Measurements from ENCODE around the gene ADARB1. TPM values are rescaled to one million over a fixed set of nuclear protein-coding genes. Genes with fewer than 3 reads are reported as not detected.
A peak's percentile ranks its signal among the peaks of the same experiment; 100 is the strongest.

The ADARB1 gene
- total RNA-seq, 2 experiments from 2014 or later, result 32.8 to 37.7 TPM

DNA sequence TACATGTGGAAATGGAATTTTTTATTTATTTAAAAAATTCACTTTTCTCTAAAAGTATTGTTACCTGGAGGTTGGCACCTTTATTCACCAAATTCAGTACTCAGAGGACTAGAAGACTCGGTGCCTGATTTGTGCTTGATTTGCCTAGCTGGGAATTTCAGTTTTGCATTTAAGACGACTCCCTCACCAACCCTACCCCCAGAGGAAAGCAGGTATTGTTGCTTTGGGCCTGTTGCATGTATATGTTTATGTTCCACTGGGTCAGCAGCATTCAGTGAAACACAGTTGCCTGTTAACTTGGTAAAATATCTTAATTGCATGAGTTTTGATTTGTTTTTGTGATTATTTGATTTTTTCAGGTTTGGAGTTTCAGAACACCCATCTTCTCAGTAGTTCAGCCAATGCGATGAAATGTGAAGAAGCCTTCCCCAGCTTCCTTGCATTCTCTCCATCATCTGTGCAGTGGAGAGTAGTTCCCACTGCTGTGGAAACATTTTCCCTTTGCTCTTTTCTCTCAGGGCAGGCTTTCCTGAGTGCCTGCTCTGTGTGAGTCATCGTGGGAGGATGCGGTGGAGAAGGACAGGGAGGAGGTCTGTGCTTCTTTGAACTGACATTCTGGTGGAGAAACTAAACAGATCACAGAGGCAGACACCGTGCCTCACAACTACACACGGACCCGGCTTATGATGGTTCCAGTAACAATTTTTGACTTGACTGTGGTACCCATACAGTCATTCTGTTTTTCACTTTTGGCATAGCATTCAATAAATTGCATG is 6.4 kb downstream of the ADARB1 start:
- POLR2A ChIA-PET, result no interaction called here
- intact Hi-C loops (cut with DNase I, micrococcal nuclease), result loop anchor here (2.0 to 10.0 kb wide), 3 partner anchors 24 to 266 kb away; partner anchors contain the start of genes POFUT2 (in 1 of the 2) and SUMO3 (in 1 of the 2)

DNA sequence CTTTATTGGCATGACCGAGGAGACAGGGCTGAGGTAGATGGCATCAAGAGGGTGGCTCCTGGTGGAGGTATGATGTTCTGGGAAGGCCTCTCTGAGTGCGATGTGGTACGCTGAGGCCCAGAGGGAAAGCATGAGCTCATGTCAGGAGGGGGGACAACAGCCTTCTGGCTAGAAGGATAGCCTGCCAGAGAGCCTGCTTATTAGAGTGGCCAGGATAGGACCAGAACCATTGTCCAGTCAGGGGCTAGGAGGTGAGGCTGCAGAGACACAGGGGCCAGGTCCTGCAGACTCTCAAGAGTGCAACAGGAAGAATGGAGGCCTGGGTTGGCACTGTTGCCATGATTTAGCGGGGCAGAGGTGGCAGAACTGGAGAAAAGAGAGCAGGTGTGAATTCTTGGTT is 7.3 kb downstream of the ADARB1 start:
- Mint-ChIP-seq H3K4me3 (peak overlapping the region; percentile 2), H3K9me3 (ENCODE audit: low read depth) (no peaks in the 10 kb centered on the region), H3K36me3 (ENCODE audit: low read depth) (peaks cover 34% of the 10 kb centered on the region), H3K27ac (peak overlapping the region; percentile 92), H3K27me3 (no peaks in the 10 kb centered on the region), H3K4me1 (peaks cover 100% of the 10 kb centered on the region)
- no peak for ATAC-seq
- POLR2A ChIA-PET, result interaction anchor here (0.6 kb wide), 1 partner anchor 49 kb away, joined by 3 read pairs; no protein-coding TSS in a partner anchor
- intact Hi-C loops (cut with DNase I, micrococcal nuclease), result loop anchor here (2.0 to 10.0 kb wide), 3 partner anchors 23 to 267 kb away; partner anchors contain the start of genes POFUT2 (in 1 of the 2) and SUMO3 (in 1 of the 2)
- no peak for DNase-seq
- CTCF ChIA-PET, result interaction anchor here (0.5 to 1.6 kb wide), 2 partner anchors 55 to 57 kb away, joined by 3 read pairs; no protein-coding TSS in a partner anchor

More for the DNA sequence above, 6.4 kb downstream of the ADARB1 start:
- Mint-ChIP-seq H3K27me3 (no peaks in the 10 kb centered on the region), H3K36me3 (ENCODE audit: low read depth) (peaks cover 34% of the 10 kb centered on the region), H3K27ac (peak overlapping the region; percentile 92), H3K4me1 (peaks cover 100% of the 10 kb centered on the region), H3K4me3 (peak overlapping the region; percentile 22), H3K9me3 (ENCODE audit: low read depth) (no peaks in the 10 kb centered on the region)
- DNase-seq (peak; percentile 64), ATAC-seq (peak; percentile 42)
- CTCF ChIA-PET, result interaction anchor here (0.9 to 5.7 kb wide), 5 partner anchors 8 to 57 kb away, joined by 3 to 41 read pairs (median 4); no protein-coding TSS in a partner anchor

DNA sequence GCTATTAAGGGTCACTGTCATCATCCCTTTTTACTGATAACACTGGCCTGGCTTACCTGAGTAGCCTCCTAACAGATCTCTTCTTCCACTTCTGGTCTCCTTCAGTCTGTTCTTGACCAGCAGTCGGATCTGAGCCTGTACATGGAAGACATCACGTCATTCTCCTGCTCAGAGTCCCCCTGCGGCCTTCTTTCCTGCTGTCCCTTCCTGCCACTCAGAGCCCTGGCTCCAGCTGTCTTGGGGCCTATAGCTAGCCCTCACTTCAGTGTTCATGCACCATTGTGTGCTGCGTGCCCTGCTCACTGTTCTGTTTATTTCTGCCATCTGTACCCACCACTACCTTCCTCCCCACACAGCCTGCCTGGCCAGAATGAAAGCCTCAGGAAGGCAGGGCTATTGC is 8.4 kb downstream of the ADARB1 start:
- peak; percentile 1 for DNase-seq
- Mint-ChIP-seq H3K27ac (peak overlapping the region; percentile 92), H3K27me3 (no peaks in the 10 kb centered on the region), H3K4me1 (peaks cover 100% of the 10 kb centered on the region), H3K9me3 (ENCODE audit: low read depth) (no peaks in the 10 kb centered on the region), H3K36me3 (ENCODE audit: low read depth) (peaks cover 34% of the 10 kb centered on the region), H3K4me3 (no peak overlapping the region)
- ATAC-seq, result no peak
- intact Hi-C loops (cut with DNase I, micrococcal nuclease), result loop anchor here (5.0 to 10.0 kb wide), 2 partner anchors 205 to 268 kb away; partner anchors contain the start of genes POFUT2 (in 1 of the 2) and SUMO3 (in 1 of the 2)
- ChIA-PET POLR2A (interaction anchor here (0.9 kb wide), 1 partner anchor 20 kb away, joined by 3 read pairs; no protein-coding TSS in a partner anchor), CTCF (interaction anchor here (1.6 kb wide), 1 partner anchor 54 kb away, joined by 3 read pairs; no protein-coding TSS in a partner anchor)

DNA sequence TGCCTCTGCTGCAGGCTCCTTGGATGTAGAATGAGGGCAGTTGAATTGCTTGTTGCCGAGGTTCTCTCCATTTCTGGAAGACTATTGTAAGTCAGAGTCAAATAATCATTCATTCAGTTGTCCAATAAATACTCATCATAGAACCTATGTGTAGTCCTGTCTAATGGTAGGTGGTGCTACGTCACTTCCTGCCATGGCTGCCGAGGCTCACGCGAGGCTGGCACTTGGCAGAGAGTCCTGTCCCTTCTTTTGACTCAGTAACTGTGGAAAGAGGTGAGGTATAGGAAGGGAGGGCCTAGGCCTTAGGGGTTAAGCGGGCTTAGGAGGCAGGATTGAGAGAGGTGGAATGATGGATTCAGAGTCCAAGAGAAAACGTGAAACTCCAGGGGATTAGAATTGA is 9.7 kb downstream of the ADARB1 start:
- no peak overlapping the region for H3K4me3 Mint-ChIP-seq
- ATAC-seq, result peak; percentile 41
- DNase-seq, result peak; percentile 51
- intact Hi-C loops (cut with DNase I, micrococcal nuclease), result loop anchor here (5.0 to 10.0 kb wide), 2 partner anchors 203 to 269 kb away; partner anchors contain the start of genes POFUT2 (in 1 of the 2) and SUMO3 (in 1 of the 2)
- peak overlapping the region; percentile 76 for H3K27ac Mint-ChIP-seq
- H3K9me3 Mint-ChIP-seq (ENCODE audit: low read depth), result no peaks in the 10 kb centered on the region
- ChIA-PET CTCF (interaction anchor here (1.0 to 1.1 kb wide), 2 partner anchors 15 to 54 kb away, joined by 3 read pairs; no protein-coding TSS in a partner anchor), POLR2A (no interaction called here)
- H3K27me3 Mint-ChIP-seq, result no peaks in the 10 kb centered on the region
- peaks cover 100% of the 10 kb centered on the region for H3K4me1 Mint-ChIP-seq
- H3K36me3 Mint-ChIP-seq (ENCODE audit: low read depth), result peaks cover 35% of the 10 kb centered on the region

DNA sequence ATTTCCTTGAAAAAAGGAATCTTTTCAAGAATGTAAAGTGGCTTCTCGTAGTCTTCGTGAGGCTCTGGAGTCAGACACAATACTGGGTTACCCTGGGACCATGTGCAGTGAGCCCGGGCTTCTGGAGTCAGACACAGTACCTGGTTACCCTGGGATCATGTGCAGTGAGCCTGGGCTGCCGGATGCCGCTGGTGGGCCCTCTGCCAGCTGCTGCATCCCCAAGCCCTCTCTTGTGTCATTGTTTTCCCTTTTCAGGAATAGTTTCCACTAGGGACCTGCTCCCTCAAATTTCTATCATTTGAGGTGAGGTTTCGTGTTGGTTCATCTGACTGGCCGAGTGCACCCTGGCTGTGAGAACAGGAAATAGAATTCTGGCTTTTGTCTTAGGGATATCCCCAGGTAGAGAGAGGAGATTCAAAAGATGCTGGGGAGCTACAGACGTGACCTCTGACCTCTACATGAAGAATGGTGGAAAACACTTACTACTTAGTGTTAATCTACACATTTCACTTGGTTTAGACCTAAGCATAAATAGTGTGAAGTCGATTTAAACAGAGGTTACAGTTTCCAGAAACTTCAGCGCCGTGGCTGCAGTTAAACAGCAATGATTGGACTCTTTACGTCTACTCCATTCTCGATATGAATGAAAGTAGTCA is 10.6 kb downstream of the ADARB1 start:
- Mint-ChIP-seq H3K27me3 (no peaks in the 10 kb centered on the region), H3K27ac (peak overlapping the region; percentile 76), H3K4me1 (peaks cover 91% of the 10 kb centered on the region), H3K9me3 (ENCODE audit: low read depth) (no peaks in the 10 kb centered on the region), H3K4me3 (no peak overlapping the region), H3K36me3 (ENCODE audit: low read depth) (peaks cover 35% of the 10 kb centered on the region)
- intact Hi-C loops (cut with DNase I, micrococcal nuclease), result loop anchor here (5.0 to 10.0 kb wide), 2 partner anchors 202 to 270 kb away; partner anchors contain the start of genes POFUT2 (in 1 of the 2) and SUMO3 (in 1 of the 2)
- ChIA-PET POLR2A (no interaction called here), CTCF (interaction anchor here (1.0 to 2.1 kb wide), 2 partner anchors 21 to 43 kb away, joined by 3 to 8 read pairs; no protein-coding TSS in a partner anchor)
- ATAC-seq (peak; percentile 27), DNase-seq (no peak)

DNA sequence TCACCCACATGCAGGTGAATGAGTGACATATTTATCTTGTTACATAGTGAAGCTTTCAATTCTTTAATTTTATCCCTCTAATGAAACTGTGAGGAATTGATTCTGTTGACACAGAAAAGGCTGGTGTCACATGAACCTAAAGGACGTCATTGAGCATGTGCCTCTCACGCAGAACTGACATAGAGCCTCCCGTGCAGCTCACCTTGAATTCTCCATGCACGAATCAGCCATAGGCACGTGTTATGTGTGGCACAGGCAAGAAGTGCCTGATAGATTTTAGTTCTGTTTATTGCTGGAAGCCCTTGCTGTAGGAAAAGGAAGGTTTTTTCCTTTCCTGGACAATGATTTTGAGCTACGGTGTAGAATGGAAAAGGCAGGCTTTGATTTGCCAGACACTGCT is 11.3 kb downstream of the ADARB1 start:
- H3K9me3 Mint-ChIP-seq (ENCODE audit: low read depth), result no peaks in the 10 kb centered on the region
- H3K4me1 Mint-ChIP-seq, result peaks cover 84% of the 10 kb centered on the region
- H3K36me3 Mint-ChIP-seq (ENCODE audit: low read depth), result peaks cover 35% of the 10 kb centered on the region
- H3K4me3 Mint-ChIP-seq, result no peak overlapping the region
- intact Hi-C loops (cut with DNase I, micrococcal nuclease), result loop anchor here in 1 of 2 experiments (10.0 kb wide), 1 partner anchor 271 kb away; the partner anchor contains the start of gene SUMO3
- no peak for ATAC-seq
- CTCF ChIA-PET, result interaction anchor here (1.0 to 2.1 kb wide), 4 partner anchors 20 to 55 kb away, joined by 3 to 8 read pairs (median 3); no protein-coding TSS in a partner anchor
- no peaks in the 10 kb centered on the region for H3K27me3 Mint-ChIP-seq
- DNase-seq, result no peak
- POLR2A ChIA-PET, result no interaction called here
- peak overlapping the region; percentile 27 for H3K27ac Mint-ChIP-seq

DNA sequence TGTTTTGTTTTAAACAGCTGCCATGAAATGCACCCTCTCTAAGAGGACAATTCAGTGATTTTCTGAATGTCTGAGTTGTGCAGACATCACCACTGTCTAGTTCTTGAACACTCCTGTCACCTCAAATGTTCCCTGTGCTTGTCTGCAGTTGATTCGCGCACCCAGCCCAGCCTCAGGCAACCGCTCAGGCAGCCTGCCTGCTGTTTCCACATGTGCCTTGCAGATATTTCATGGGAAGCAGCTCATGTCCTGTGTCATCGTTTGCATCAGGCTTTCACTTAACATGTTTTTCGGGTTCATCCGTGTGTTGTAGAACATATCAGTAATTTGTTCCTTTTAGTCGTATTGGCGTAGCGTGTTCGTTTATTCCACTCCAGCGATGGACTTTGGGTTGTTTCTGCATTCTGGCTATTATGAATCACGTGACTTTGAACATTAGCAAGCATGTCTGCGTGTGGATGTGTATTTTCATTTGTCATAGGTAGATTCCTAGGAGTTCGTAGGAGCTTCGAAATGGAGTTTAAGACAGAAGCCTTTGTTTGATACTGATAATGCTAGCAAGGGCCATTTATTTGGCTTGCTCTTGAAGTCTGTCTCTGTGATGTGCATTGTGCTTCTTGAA is 12.1 kb downstream of the ADARB1 start:
- no peak for ATAC-seq
- Mint-ChIP-seq H3K9me3 (ENCODE audit: low read depth) (no peaks in the 10 kb centered on the region), H3K4me3 (no peak overlapping the region), H3K36me3 (ENCODE audit: low read depth) (peaks cover 29% of the 10 kb centered on the region), H3K4me1 (peaks cover 77% of the 10 kb centered on the region), H3K27me3 (no peaks in the 10 kb centered on the region), H3K27ac (peak overlapping the region; percentile 45)
- intact Hi-C loops (cut with DNase I, micrococcal nuclease), result loop anchor here in 1 of 2 experiments (10.0 kb wide), 1 partner anchor 272 kb away; the partner anchor contains the start of gene SUMO3
- no peak for DNase-seq
- ChIA-PET POLR2A (no interaction called here), CTCF (interaction anchor here (1.2 to 2.1 kb wide), 3 partner anchors 39 to 55 kb away, joined by 3 to 8 read pairs (median 3); no protein-coding TSS in a partner anchor)

DNA sequence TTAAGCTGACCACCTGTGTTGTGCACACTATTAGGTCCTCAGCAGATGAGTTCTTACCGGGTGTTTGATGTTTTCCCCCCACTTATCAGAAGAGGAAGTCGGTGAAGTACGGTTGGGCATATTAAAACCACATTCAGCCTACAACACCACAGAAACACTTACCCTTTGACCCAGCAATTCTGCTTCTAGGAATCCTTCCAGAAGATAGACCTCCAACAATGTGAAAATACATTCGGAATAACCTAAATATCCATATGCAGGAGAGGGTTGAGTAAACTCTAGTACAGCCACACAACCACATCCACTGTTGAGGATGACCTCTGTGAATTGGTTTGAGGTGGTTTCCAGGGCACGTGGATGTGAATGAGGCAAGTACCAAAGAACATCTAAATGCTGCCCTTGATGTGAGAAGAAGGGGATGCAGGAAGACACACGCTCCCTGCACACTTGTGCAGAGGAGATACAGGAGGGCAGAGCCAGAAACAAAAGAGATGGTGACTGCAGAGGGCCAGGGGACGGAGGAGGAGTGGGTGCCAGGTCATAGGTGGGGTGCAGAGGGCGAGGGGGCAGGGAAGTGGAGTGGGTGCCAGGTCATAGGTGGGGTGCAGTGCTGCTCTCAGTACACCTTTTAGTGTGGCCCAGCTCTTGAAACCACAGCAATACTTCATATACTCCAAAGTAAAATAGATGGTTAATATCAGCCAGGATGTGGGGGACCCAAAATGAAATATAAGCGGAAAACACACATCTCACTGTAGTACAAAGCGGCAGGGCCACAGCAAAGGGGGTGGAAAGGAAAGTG is 12.8 kb downstream of the ADARB1 start:
- H3K4me3 Mint-ChIP-seq, result no peak overlapping the region
- ChIA-PET CTCF (interaction anchor here (0.6 to 1.3 kb wide), 2 partner anchors 41 to 54 kb away, joined by 3 read pairs; no protein-coding TSS in a partner anchor), POLR2A (no interaction called here)
- DNase-seq (peak; percentile 30), ATAC-seq (peak; percentile 21)
- H3K4me1 Mint-ChIP-seq, result peaks cover 69% of the 10 kb centered on the region
- H3K36me3 Mint-ChIP-seq (ENCODE audit: low read depth), result peaks cover 21% of the 10 kb centered on the region
- peak overlapping the region; percentile 45 for H3K27ac Mint-ChIP-seq
- intact Hi-C loops (cut with DNase I, micrococcal nuclease), result loop anchor here in 1 of 2 experiments (10.0 kb wide), 1 partner anchor 272 kb away; the partner anchor contains the start of gene SUMO3
- H3K27me3 Mint-ChIP-seq, result no peaks in the 10 kb centered on the region
- no peaks in the 10 kb centered on the region for H3K9me3 Mint-ChIP-seq (ENCODE audit: low read depth)

DNA sequence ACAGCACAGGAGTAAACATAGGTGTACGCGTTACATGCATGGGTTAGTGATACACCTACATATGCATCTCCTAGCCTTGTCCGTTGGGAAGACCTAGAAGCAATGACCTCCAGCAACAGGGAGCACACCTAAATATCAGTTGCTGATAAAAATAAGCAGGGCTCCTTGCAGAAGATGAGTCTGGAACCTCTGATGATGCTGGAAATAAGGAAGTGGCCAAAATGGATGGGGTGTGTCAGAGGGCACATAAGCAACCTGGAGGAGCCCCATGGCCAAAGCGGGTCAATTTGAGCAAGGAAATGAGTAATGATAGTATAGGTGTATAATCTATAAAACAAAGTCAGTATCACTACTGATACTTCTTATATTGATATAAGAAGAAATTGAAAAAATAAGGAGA is 13.7 kb downstream of the ADARB1 start:
- Mint-ChIP-seq H3K9me3 (ENCODE audit: low read depth) (no peaks in the 10 kb centered on the region), H3K4me3 (no peak overlapping the region), H3K4me1 (peaks cover 64% of the 10 kb centered on the region), H3K36me3 (ENCODE audit: low read depth) (peaks cover 16% of the 10 kb centered on the region), H3K27ac (peak overlapping the region; percentile 22), H3K27me3 (no peaks in the 10 kb centered on the region)
- DNase-seq (peak; percentile 2), ATAC-seq (no peak)
- ChIA-PET CTCF (interaction anchor here (1.0 to 1.5 kb wide), 2 partner anchors 8 to 12 kb away, joined by 4 to 5 read pairs; no protein-coding TSS in a partner anchor), POLR2A (no interaction called here)
- intact Hi-C loops (cut with DNase I, micrococcal nuclease), result loop anchor here in 1 of 2 experiments (10.0 kb wide), 1 partner anchor 273 kb away; the partner anchor contains the start of gene SUMO3

DNA sequence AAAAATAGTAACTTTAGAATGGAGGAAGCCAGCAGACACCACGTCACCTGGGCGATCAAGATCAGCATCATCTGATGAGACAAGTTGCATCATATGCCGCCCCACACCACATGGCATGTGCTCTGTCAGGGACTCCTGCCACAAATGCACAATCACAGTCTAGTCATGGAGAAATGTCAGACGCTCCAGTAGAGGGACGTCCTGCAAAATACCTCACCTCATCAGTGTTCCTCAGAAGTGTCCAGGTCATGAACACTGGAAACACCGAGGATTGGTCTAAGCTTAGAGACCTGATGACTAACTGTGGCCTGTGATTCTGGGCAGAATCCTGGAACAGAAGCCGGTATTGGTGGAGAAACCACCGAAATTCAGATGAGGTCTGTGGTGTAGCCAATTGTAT is 14.3 kb downstream of the ADARB1 start:
- H3K4me3 Mint-ChIP-seq, result no peak overlapping the region
- ATAC-seq, result peak; percentile 29
- peak; percentile 45 for DNase-seq
- intact Hi-C loops (cut with DNase I, micrococcal nuclease), result loop anchor here in 1 of 2 experiments (10.0 kb wide), 1 partner anchor 274 kb away; the partner anchor contains the start of gene SUMO3
- no peaks in the 10 kb centered on the region for H3K9me3 Mint-ChIP-seq (ENCODE audit: low read depth)
- H3K4me1 Mint-ChIP-seq, result peaks cover 63% of the 10 kb centered on the region
- ChIA-PET POLR2A (no interaction called here), CTCF (interaction anchor here (0.6 to 1.5 kb wide), 7 partner anchors 9 to 79 kb away, joined by 3 to 5 read pairs (median 4); no protein-coding TSS in a partner anchor)
- H3K27me3 Mint-ChIP-seq, result no peaks in the 10 kb centered on the region
- H3K36me3 Mint-ChIP-seq (ENCODE audit: low read depth), result peaks cover 15% of the 10 kb centered on the region
- H3K27ac Mint-ChIP-seq, result peak overlapping the region; percentile 43
